NCI-H1436 (cell line): ENCODE data around the gene PACSIN1.

Experiments used
- DNase-seq: peaks from one replicate; lab custom pipeline; 2025; lab: John Stamatoyannopoulos, UW

Gene PACSIN1

GRCh38 chr6:34544776-34545471 lies 79.0 kb downstream of the PACSIN1 start:
- DNase-seq, result no peak

GRCh38 chr6:34546551-34547321 lies 80.9 kb downstream of the PACSIN1 start:
- peak; percentile 14 for DNase-seq

- DNase-seq, result no peak
Observed at GRCh38 chr6:34547701-34548644, 82.1 kb downstream of the PACSIN1 start.

- DNase-seq, result no peak
Observed at GRCh38 chr6:34549026-34549803, 83.3 kb downstream of the PACSIN1 start.

- DNase-seq, result no peak
Observed at GRCh38 chr6:34549804-34550202, 83.9 kb downstream of the PACSIN1 start.

- DNase-seq, result no peak
Observed at GRCh38 chr6:34551720-34552119, 85.8 kb downstream of the PACSIN1 start.

GRCh38 chr6:34552620-34553019 lies 86.7 kb downstream of the PACSIN1 start:
- DNase-seq, result no peak

GRCh38 chr6:34553146-34553545 lies 87.3 kb downstream of the PACSIN1 start:
- no peak for DNase-seq

GRCh38 chr6:34553750-34554149 lies 87.9 kb downstream of the PACSIN1 start:
- DNase-seq, result no peak

GRCh38 chr6:34554291-34555006 lies 88.6 kb downstream of the PACSIN1 start:
- DNase-seq, result no peak

- no peak for DNase-seq
Observed at GRCh38 chr6:34555007-34555322, 89.1 kb downstream of the PACSIN1 start.

GRCh38 chr6:34555328-34555727 lies 89.5 kb downstream of the PACSIN1 start:
- no peak for DNase-seq

GRCh38 chr6:34556031-34556471 lies 90.2 kb downstream of the PACSIN1 start, which contains the start of gene SPDEF:
Gene SPDEF (minus strand): TSS chr6:34556329. CDS start chr6:34544455, 11,874 bp downstream.
- DNase-seq, result no peak

- DNase-seq, result no peak
Observed at GRCh38 chr6:34556493-34556892, 90.6 kb downstream of the PACSIN1 start.

- no peak for DNase-seq
Observed at GRCh38 chr6:34557228-34557627, 91.4 kb downstream of the PACSIN1 start.

GRCh38 chr6:34558172-34558714 lies 92.4 kb downstream of the PACSIN1 start:
- DNase-seq, result no peak

- DNase-seq, result no peak
Observed at GRCh38 chr6:34559651-34560365, 93.9 kb downstream of the PACSIN1 start.

- no peak for DNase-seq
Observed at GRCh38 chr6:34560366-34561226, 94.7 kb downstream of the PACSIN1 start.

GRCh38 chr6:34561227-34561530 lies 95.3 kb downstream of the PACSIN1 start:
- DNase-seq, result no peak
